BJ (cell line): ENCODE results near the gene PRKG1. TPM values are rescaled to one million over a fixed set of nuclear protein-coding genes. Genes with fewer than 3 reads are reported as not detected.

Experiments used
- CTCF ChIA-PET: fragments of 350-600 bp; formaldehyde crosslinking; extraction: SDS; loops from one replicate; lab custom pipeline; 2021; ENCODE audit warnings: antibody characterized with exemption, inconsistent platforms; lab: Yijun Ruan, JAX
- POLR2A ChIA-PET: fragments of 300-600 bp; sonication (Branson Sonifier 250); formaldehyde crosslinking; extraction: SDS; loops from one replicate; lab custom pipeline; 2021; ENCODE audit warnings: antibody characterized with exemption; lab: Charles Lee
- DNase-seq: peaks from one replicate; pipeline ENCODE4 v3.0.0-alpha.2; 2011; ENCODE audit warnings: low read depth
- H3K27me3 ChIP-seq: 2 replicates; pipeline ENCODE4 v1.6.0; 2011; ENCODE audit warnings: low read length; ENCODE audit not compliant: control insufficient read depth, insufficient read depth
- H3K36me3 ChIP-seq: 2 replicates; pipeline ENCODE4 v1.5.1; 2011; ENCODE audit warnings: low read length; ENCODE audit not compliant: control insufficient read depth, insufficient read depth
- H3K4me3 ChIP-seq: 2 replicates; pipeline ENCODE4 v1.5.1; 2011; ENCODE audit warnings: low read depth, mild to moderate bottlenecking, control low read depth, low read length
- polyA plus RNA-seq: library from polyadenylated mRNA; depleted of rRNA; stranded (reverse); fragments of >200 nt; gene quantifications from 2 replicates; pipeline ENCODE4 v1.2.3, GENCODE V29; 2011
- TF ChIP-seq, protein P1 (sequence below): IDR thresholded peaks from 2 replicates; pipeline ENCODE4 v1.5.1; 2011; ENCODE audit warnings: low read depth, mild to moderate bottlenecking, control low read depth, inconsistent platforms, low read length, moderate library complexity; ENCODE audit not compliant: insufficient read depth

The PRKG1 gene
- polyA plus RNA-seq, 1 experiment: 9.7 TPM

- no peak overlapping the region for H3K4me3 ChIP-seq
- ChIA-PET POLR2A (no interaction called here), CTCF (interaction anchor here (1.2 kb wide), 1 partner anchor 9 kb away, joined by 3 read pairs; no protein-coding TSS in a partner anchor)
- H3K27me3 ChIP-seq: no peaks in the 10 kb centered on the region
- H3K36me3 ChIP-seq: no peaks in the 10 kb centered on the region
- TF ChIP-seq, protein P1, sequence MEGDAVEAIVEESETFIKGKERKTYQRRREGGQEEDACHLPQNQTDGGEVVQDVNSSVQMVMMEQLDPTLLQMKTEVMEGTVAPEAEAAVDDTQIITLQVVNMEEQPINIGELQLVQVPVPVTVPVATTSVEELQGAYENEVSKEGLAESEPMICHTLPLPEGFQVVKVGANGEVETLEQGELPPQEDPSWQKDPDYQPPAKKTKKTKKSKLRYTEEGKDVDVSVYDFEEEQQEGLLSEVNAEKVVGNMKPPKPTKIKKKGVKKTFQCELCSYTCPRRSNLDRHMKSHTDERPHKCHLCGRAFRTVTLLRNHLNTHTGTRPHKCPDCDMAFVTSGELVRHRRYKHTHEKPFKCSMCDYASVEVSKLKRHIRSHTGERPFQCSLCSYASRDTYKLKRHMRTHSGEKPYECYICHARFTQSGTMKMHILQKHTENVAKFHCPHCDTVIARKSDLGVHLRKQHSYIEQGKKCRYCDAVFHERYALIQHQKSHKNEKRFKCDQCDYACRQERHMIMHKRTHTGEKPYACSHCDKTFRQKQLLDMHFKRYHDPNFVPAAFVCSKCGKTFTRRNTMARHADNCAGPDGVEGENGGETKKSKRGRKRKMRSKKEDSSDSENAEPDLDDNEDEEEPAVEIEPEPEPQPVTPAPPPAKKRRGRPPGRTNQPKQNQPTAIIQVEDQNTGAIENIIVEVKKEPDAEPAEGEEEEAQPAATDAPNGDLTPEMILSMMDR: no peak
- no peak for DNase-seq
These were observed 727.7 kb downstream of the PRKG1 start for GRCh38 chr10:51802030-51802429.

DNA sequence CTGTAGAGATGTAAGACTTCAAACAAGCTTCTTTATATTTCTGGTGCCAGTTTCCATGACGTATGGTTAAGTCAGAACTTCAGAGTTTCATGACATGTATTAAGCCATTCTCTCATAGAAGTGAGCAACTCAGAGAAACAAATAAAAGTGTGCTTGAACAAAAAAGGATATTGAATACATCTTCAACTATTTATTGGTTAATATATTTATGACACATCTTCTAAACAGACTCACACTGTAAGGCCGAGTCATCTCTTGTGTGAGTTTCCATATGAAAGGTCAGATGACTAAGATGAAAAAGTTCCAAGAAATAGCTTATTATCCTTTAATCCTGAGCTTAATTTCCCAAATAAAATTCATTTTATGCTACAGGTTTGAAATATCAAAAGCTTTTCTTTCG is 730.6 kb downstream of the PRKG1 start:
- ChIA-PET CTCF (no interaction called here), POLR2A (no interaction called here)
- Histone ChIP-seq H3K36me3 (no peaks in the 10 kb centered on the region), H3K4me3 (no peak overlapping the region), H3K27me3 (no peaks in the 10 kb centered on the region)
- TF ChIP-seq, protein P1: no peak
- peak; percentile 11 for DNase-seq

- DNase-seq: peak; percentile 17
- TF ChIP-seq, protein P1: no peak
- POLR2A ChIA-PET: no interaction called here
- CTCF ChIA-PET: interaction anchor here (1.0 kb wide), 1 partner anchor 14 kb away, joined by 3 read pairs; no protein-coding TSS in a partner anchor
- no peaks in the 10 kb centered on the region for H3K27me3 ChIP-seq
- H3K36me3 ChIP-seq: no peaks in the 10 kb centered on the region
- H3K4me3 ChIP-seq: no peak overlapping the region
These were observed 732.0 kb downstream of the PRKG1 start for GRCh38 chr10:51806079-51806835.

GRCh38 chr10:51808187-51808586 is 733.9 kb downstream of the PRKG1 start:
- POLR2A ChIA-PET: no interaction called here
- CTCF ChIA-PET: no interaction called here
- TF ChIP-seq, protein P1: no peak
- DNase-seq: no peak
- Histone ChIP-seq H3K27me3 (no peaks in the 10 kb centered on the region), H3K4me3 (no peak overlapping the region), H3K36me3 (no peaks in the 10 kb centered on the region)

DNA sequence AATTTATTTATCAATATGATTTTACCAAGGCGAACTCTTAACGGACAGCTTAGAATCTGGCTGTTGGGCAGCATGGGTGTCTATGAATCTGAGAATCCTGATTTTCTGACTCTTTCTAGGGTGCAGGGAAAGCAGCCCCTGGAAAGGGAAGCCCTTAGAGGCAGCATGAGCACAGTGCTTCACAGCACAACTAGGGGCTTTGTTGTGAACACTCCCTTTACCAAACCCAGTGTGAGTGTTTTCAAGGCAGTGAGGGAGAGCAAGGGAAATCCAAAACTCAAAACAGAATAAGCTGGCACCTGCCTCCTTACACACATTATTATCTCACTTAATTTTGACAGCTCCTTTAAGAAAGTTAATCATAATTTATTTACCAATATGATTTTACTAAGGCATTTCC is 741.4 kb downstream of the PRKG1 start:
- ChIA-PET POLR2A (no interaction called here), CTCF (no interaction called here)
- TF ChIP-seq, protein P1: no peak
- no peaks in the 10 kb centered on the region for H3K36me3 ChIP-seq
- H3K27me3 ChIP-seq: no peaks in the 10 kb centered on the region
- DNase-seq: no peak
- H3K4me3 ChIP-seq: no peak overlapping the region
